COLO668 (cell line): Measurements from ENCODE around the gene NEDD4L.
"Not testable (repeated sequence)": the region's sequence is repeated elsewhere in the genome, so short reads cannot be mapped to it uniquely, and the experiment has no call there.

Experiments used
- DNase-seq: peaks from one replicate; lab custom pipeline; 2025; ENCODE audit not compliant: unreplicated experiment; lab: John Stamatoyannopoulos, UW

Gene NEDD4L

DNA sequence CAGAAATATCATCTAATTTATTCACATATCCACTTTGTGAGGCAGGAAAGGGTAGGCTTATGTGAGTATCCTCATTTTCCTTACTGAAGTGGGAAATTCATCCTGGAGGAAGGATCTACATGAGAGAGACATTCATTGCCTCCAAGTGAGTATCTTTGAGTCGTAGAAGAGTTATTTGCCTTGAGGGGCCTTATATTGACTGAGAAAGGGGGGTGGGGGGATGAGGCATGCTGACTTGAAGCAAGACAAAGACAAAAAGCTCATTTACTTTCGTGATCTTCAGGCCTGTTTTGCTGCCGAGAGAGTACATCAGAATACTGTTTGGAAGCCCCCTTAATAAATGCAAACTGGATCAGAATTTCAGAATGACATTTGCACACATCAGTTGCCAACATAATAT is 17.6 kb upstream of the NEDD4L start:
- DNase-seq: no peak

DNA sequence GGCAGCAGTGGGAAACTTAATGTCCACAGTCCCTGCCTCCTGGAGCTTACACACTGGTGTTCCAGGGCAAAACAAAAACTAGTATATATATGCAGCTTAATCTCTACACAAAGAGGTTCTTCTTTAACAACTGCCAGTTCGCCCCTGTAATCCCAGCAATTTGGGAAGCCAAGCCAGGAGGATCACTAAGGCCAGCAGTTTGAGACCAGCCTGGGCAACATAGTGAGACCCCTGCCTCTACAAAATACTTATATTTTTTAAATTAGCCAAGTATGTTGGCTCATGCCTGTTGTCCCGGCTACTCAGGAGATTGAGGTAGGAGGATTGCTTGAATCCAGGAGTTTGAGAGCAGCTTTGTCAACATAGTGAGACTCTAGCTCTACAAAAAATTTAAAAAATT is 17.2 kb upstream of the NEDD4L start:
- no peak for DNase-seq

DNA sequence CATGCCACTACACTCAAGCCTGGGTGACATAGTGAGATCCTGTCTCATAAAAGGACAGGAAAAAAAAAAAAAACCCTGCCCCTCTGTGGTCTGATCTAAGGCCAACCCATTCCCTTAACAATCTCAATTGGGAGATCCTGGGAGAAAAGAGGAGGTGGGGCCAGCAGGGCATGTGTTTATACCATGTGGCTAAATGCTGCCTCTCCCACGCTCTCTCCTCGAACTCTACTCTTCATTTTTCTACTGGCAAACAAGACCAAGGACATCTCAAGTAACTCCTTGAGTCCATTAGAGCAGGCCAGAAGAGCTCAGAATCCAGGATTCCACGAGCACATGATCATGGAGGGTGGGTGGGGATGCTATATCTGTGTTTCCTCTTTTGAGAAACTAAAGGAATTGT is 16.7 kb upstream of the NEDD4L start:
- DNase-seq: no peak

DNA sequence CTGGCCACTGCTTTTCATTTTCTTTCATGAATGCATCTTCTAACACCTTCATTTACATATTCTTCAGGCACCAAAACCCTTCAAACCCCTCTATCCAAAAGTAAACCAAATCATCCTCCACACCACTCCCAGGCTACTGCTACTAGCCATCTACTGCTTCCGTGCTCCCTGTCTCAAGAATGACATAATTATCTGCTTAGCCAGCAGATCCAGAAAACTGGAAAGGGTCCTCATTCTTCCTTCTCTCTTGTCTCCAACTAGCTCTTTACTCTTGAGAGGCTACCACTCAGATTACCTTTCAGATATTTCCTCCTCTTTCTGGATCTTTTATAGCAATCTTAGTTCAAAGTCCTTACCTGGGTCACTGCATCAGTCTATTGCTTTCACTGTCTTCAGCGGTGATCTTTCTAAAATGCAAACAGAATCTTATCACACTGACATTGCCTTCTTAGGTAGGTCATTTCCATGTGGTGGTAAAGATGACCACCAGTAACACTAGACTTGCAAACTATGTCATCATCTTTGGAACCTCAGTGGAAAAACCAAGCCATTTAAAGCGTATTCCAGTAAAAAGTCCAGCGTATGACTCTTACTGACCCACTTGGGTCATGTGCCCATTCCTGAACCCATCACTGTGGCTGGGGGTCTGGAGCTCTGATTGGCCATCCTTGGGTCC is 15.8 kb upstream of the NEDD4L start:
- no peak for DNase-seq

DNA sequence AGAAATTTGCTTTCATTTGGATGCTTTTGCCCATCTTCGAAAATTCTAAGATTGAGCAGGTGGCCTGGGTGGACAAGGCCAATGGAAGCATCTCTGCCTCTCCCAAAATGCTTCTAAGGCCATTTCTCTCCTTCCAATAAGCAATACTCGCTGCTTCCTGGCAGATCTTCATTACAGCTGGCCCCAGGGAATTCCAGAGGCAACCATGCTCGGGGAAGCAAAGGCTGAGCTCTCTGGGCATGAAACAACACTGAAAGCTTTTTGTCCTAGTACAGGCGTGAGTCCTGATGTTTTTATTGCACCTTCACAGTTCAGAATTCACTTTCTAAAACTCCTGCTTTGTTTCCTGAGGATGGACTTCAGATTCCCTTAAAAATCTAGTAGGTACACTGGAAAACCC is 11.8 kb upstream of the NEDD4L start:
- no peak for DNase-seq

DNA sequence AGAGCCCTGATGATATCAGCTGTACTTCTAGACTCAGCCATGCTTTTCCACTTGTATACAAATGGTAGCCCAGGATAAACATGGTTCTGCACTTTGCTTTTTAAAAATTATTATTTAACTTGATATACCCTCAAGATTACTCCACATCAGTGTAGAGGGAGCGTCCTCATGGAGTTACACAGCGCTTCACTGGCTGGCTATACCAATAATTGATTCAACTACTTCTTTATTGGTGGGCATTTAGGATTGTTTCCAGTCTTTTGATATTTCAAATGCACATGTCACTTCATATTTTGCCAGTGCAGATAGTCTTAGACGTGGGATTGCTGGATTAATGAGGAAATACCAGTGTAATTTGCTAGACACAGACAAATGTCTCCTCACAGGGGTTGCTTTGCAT is 10.8 kb upstream of the NEDD4L start:
- no peak for DNase-seq

DNA sequence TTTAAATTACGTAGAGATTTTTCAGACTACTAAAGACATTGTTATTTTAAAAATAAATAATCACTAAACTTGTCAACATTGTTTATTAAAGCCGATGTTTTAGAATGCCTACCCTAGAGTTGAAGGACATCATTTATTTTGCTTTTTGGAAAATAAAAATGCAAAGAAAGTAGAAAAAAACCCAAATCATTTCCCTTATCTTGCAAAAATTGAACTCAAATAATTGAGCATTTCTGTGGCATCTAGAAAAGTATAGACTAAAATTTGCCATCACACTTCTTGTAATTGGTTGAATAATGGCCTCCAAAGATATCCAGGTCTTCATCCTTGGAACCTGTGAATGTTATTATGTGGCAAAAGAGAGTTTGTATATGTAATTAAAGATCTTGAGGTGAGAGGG is 9.7 kb upstream of the NEDD4L start:
- no peak for DNase-seq

DNA sequence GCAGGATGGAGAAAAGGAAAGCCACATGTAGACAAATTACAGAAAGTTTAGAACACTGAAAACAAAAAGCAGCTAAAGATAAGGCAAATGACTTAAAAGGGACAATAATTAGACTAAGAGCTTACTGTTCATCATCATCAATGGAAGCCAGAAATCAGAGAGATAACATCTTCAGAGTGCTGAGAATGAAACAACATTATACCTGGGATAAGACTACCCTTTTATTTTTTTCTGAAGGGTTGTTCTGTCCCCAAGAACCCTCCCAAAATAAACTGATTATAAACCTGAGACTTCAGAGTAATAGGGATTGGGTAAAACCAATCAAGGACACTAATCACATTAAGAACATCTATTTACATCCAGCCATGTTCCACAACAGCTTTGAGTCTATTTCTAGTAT is 6.9 kb upstream of the NEDD4L start:
- DNase-seq: no peak

DNA sequence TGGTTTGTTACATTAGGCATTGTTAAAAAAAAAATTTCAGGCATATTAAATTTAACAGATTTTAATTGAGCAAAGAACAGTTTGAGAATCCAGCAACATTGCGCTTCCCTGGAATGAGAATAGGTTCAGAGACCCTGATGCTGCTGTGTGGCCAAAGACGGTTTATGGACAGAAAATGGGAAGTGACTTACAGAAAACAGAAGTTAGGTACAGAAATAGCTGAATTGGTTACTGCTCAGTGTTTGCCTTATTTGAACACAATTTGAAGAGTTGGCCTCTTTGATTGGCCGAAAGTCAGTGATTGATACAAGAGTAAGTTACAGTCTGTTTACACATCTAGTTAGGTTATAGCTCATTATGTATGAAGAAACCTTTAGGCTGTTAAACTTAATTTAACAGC is 6.0 kb upstream of the NEDD4L start:
- no peak for DNase-seq

DNA sequence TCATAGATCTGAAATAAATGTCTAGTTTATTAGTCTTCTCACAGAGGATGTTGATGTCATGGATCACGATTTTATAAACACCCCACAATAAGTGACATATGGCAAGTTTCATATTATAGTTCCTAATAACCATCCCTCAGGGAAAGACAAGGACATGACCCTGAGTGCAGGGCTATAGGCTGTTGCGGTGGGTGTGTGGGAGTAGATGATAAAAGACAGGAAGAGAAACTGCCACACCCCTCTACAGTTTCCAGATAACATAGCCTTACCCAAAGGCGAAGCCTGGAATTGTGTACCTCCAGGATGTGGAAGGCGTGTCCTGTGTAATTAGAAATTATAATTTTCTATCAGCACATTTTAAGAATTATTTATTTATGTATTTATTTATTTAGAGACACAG is 2.4 kb upstream of the NEDD4L start:
- DNase-seq: no peak

DNA sequence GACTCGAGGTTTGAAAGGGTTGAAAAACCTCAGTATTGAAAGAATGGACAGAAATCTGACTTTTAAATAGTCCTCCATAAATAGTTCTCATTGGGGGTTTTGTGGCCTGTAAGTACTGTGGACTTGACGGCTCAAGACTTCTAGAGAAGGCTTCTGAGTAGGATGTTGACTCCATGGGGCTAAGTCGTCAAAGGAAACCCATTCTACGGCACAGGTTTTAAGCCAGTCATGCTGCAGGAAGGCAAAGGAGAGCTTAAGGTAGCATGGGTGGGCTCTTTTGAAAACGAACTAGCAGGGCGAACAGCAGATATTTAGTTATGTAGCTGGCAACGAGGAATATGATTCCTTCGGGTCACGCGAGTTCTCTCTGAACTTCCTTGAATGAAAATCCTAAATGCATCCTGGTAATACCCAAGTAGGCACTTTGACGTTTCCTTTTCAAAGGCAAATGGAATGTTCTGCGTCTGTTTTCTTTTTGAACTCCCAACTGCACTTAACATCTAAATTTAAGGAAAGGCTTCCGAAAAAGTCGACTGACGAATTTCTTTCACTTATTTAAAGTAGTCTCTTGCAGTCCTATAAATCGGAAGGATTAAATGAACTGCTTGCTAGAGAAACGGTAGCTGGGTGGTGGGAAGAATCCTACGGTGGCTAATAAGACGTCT is 1.1 kb upstream of the NEDD4L start:
- DNase-seq: no peak

DNA sequence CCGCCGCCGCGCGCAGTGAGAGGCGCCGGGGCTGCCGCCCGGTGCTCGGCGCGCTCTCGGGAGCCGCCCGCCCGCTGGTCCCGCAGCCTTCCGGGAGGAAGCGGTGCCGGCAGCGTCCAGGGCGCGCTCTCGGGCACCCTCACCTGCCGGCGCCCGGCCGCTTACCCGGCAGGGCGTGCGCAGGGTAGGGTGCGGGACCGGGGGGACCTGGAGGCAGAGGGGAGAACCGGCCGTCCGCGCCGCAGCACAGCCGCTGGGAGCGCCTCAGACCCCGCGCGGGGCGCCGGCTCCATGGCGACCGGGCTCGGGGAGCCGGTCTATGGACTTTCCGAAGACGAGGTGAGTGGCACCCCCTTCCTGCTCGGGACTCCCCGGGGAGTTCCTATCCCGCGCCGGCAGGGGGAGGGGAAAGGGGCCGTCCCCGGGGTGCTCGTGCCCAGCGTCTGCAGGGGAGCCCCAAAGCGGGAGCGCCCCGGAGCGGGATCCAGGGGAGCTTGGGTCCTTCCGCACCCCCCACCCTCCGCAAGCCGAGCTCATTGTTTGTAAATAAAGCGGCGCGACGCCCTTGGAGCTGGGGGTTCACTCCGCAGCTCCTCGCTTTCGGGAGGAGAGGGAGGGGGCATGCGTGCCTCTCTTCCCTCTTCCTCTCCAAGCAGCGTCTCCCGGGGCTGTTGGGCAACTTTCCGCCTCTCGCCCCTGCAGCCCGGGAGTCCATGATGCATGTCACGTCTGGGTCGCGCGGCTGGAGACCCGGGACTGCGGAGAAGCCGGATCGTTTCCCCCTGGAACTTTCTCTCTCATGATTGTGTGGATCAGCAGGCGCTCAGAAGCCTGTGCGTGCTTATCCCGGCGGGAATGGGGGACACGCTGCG is 580 bp downstream of the NEDD4L start:
- peak; percentile 84 for DNase-seq

DNA sequence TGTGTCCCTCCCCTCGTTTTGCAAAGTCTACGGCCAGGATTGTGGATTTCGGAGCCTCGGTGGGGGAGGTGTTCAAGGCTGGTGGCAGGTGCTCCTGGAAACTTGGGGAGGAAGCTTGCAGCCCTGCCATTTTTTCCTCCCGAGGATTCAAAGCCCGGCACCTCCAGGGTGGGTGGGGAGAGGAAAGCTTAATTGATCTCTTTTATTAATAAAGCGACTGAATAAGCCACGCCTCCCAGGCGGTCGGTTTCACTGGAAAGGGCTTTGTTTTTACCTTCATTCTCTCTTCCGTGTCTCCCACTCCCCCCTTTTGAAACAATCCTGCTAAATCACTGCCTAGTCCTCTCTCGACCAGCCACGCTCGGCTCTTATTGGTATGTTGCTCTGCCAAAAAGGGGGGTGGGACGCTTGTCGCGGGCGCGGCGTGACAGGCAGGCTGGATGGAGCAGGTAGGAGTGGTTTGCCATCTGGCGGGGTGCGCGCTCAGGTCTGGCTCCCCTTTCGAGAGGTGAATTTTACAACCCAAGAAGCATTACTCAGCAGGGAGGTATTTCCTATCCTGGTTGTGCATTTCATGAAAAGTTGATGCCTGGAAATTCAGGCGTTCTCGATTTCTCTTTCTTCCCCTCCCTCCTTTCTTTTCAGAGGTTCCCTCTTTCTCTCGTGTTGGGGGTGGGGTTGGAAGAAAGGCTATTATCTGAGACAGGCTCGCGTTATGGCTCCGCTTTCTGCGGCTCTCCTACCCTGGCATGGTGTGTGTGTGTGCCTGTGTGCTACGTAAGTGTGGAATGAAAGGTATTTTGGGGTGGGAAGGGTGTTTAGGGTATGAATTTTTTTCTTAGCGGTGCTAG is 1.4 kb downstream of the NEDD4L start:
- DNase-seq: peak; percentile 74

DNA sequence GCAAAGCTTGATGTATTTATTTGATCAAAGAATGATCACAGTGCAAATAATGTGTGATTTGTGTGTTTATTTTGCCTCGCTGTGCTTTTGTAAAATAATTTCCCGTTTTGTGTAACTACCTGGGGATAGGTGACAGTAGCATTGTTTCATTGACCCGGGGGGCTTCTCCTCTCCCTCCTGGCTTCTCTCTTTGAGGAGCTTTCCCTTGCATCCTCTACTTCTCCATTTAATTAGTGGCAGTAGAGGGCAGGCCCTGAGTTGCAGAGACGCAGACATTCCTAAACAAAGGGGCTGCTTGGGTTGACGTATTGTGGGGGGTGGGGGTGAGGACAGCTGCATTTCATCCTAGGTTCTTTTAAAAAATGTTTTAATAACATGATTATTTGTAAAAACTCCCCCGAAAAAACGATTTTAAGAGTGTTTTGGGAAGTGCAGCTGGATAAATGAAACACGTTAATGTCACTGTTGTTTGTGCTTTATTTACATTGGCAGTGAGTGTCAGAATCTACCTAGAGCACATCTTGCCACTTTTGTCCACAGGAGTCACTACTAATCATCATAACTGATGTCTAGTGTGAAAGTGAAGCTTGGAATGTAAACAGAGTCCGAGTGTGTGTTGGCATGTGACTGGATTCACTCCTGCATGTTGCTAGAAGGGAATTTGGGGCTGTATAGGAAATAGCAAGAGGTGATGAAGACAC is 2.2 kb downstream of the NEDD4L start:
- no peak for DNase-seq

DNA sequence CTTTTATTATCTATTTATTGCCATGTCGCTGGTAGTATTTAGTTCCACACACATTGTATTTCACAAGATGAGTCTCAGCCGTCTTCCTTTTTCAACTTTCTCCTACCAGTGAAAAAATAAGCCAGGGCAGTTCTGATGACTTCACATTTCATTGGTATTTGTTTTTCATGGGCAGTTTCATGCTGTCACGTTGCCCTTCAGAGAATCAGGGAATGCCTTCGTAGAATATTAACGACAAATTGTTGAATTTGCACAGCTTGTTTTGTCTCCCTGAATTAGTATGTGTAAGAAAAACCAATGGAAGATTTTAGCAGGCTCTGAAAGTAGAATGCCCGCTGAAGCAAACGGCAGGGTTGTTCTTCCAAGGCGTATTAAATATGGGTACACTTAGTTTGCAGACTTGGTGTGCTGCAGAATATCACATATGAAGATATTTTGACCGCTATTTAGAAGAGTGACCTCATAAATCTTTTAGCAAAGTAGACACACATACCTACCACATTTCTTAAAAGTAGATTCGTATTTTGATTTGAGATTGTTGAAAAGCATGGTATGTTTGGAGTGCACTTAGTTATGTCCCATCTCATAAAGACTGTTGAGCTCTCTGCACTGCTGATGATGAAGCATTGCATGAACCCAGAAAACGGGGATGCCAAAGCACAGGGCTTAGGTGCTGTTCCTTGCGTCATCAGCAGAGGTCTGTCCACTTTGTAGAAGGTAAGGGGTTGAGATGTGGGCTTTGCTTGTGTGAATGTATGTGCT is 2.9 kb downstream of the NEDD4L start:
- DNase-seq: no peak

DNA sequence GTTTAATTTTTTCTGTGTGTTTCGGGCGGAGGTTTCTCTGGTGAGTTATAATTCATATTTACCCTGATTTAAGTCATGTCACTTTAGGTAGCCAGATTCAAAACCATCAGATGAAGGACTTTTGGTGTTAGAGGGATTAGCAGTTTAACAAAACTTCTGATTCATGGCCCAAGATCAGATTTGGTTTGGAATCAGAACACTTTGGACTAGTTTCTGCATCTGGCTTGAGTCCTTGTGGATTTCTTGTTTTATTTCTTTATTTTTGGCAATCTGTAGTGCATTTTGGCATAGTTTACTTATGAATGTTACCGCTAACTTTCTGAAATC is 3.5 kb downstream of the NEDD4L start:
- DNase-seq: no peak

DNA sequence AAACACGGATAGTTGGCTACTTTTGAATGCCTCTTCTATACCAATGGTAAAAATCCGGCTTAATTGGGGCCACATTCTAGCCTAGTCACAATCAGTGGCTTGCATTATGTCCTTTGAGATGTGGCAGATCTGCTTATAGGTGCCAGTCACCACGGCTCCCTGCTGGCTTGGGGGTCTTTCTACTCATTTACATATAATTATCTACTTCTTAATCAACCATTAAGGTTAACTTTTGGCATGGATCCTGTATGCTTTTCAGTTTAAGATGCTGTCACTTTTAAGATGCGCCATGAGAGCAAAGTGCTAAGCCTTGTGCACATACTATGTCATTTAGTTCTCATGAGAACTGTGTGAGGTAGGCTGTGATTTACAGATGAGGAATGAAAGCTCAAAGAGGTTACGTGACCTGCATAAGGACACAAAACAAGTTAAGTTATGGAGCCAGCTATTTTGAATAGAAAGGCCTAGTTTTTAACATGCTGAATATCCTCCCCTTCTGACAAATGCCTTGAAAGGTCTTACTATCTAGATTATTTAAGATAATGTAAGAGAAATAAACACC is 4.1 kb downstream of the NEDD4L start:
- DNase-seq: no peak

DNA sequence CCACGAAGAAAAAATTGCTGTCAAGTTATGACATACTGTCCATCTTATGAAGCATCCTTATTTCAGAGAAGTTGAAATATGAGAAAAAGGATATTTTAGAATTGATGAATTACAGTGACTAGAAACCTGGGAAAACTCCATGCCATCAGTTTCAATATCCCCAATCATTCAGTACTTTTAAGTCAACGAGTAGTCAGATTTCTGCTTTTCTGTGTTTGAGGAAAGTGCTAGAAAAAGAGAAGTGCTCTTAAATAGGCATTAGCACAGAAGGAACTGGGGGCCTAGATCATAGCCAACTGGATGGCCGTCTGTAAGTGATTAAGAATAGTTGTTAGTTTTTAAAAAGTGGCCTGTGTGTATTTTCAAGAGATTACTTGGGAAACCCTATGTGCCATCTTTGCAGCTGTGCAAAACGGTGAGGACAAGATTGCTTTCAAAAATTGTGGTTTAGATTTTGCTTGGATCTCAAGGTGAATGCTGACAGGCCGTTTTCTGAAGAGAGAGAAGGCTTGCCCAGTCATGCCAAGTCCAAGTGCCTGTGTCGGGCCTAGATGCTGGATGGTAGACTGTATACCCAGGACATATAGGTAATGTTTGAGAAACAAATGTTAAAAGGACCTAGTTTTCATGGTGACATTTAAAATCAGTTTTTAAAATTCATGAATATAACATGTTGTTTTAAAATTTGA is 5.1 kb downstream of the NEDD4L start:
- DNase-seq: no peak

DNA sequence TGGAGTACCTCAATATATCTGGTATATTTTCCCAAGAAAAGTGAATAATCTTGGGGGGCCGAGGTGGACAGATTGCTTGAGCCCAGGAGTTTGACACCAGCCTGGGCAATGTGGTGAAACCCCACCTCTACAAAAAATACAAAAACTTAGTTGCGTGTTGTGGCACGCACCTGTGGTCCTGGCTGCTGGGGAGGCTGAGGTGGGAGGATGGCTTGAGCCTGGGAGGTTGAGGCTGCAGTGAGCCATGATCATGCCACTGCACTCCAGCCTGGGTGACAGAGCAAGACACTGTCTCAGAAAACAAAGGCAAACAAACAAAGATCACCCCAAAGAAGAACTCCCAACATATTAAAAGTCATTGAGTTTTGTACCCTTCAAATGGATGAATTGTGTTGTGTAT is 6.9 kb downstream of the NEDD4L start:
- DNase-seq: not testable (repeated sequence)
